Upper lobe of right lung (tissue), 1 donor: Measurements from ENCODE around the gene OR2A5. TPM values are rescaled to one million over a fixed set of nuclear protein-coding genes. Genes with fewer than 3 reads are reported as not detected.

Experiments used
- ATAC-seq: fragments of 200-7000 bp; cut with Tn5 transposase; one replicate; pipeline ENCODE4 v1.9.1; 2020; ENCODE audit warnings: mild to moderate bottlenecking, moderate library complexity
- DNase-seq: peaks from one replicate; pipeline ENCODE4 v3.0.0-alpha.2; 2020
- H3K27ac ChIP-seq: fragments of 200-600 bp; one replicate; pipeline ENCODE4 v1.8.0; 2022
- H3K27me3 ChIP-seq: fragments of 200-600 bp; one replicate; pipeline ENCODE4 v1.8.0; 2022; ENCODE audit warnings: mild to moderate bottlenecking
- H3K36me3 ChIP-seq: fragments of 200-600 bp; one replicate; pipeline ENCODE4 v1.8.0; 2022
- H3K4me1 ChIP-seq: fragments of 200-600 bp; one replicate; pipeline ENCODE4 v1.8.0; 2022
- H3K4me3 ChIP-seq: fragments of 200-600 bp; one replicate; pipeline ENCODE4 v1.8.0; 2022; ENCODE audit warnings: mild to moderate bottlenecking
- H3K9me3 ChIP-seq: fragments of 200-600 bp; one replicate; pipeline ENCODE4 v1.8.0; 2022
- CTCF ChIP-seq: fragments of 200-600 bp; IDR thresholded peaks from one replicate; pipeline ENCODE4 v1.8.0; 2022; ENCODE audit warnings: antibody characterized with exemption
- intact Hi-C: fragments of 100-400 bp; cut with DNase I; formaldehyde crosslinking; loops from one replicate; pipeline ENCODE4 v1.11.0; 2022
- total RNA-seq: library from RNA; stranded (reverse); fragmentation: NEBNext Ultra II Directional; extraction: Animal tissue kit (Norgen Biotek cat#: 25700); gene quantifications from one replicate; pipeline ENCODE4 v1.2.1, GENCODE V29; 2021
- donor health status: DM: no; HTN: yes; CAD: no; lungs with severe emphysema.

The OR2A5 gene
- total RNA-seq, 1 donor from 2014 or later, result not detected

DNA sequence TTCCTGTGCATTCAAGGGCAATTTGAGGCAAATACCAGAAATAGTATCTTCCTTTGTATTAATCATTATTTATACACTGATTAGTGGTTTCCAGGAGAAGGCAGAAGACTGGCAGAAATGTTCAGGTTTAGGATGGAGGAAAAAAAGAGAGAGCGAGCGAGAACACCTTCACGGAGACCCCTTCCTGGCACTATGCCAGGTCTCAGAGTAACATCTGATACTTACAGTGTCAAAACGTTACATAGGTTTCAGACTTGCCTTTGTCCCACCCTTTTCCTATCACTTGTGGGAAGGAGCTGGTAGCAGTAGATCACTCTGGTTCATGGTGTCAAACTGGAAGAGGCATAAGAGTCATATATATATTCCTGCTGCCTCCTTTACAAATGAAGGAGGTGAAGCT lies 38.0 kb downstream of the OR2A5 start:
- H3K36me3 ChIP-seq, result no peaks in the 10 kb centered on the region
- no peak for ATAC-seq
- H3K27me3 ChIP-seq, result no peaks in the 10 kb centered on the region
- no peak overlapping the region for H3K4me3 ChIP-seq
- DNase-seq, result no peak
- H3K27ac ChIP-seq, result no peak overlapping the region
- TF ChIP-seq CTCF, result no peak
- no peaks in the 10 kb centered on the region for H3K4me1 ChIP-seq
- H3K9me3 ChIP-seq, result no peaks in the 10 kb centered on the region
- intact Hi-C loops, result no loop called here

DNA sequence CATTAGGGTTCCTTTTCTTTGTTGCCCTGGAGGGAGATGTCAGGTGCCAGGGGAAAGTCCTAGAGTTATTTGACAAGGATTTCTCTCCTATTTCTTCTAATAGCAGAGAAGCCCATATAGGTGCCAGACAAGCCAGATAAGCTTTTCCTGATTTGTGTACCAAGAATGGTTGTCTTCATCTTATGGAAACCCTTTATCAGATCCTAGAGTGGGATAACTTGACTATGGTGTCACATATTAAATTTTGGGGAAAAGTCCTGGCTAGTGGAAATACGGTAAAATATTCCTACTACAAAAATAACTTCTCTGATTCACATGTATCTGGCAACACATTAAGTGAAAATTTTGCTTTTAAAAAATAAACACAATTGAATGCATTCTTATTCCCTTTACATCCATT lies 38.5 kb downstream of the OR2A5 start:
- no peak for TF ChIP-seq CTCF
- Histone ChIP-seq H3K9me3 (no peaks in the 10 kb centered on the region), H3K36me3 (no peaks in the 10 kb centered on the region), H3K27me3 (no peaks in the 10 kb centered on the region), H3K27ac (no peak overlapping the region), H3K4me3 (no peak overlapping the region), H3K4me1 (no peaks in the 10 kb centered on the region)
- DNase-seq, result no peak
- ATAC-seq, result no peak
- intact Hi-C loops, result no loop called here

GRCh38 chr7:144090667-144091066 lies 41.9 kb downstream of the OR2A5 start:
- intact Hi-C loops, result no loop called here
- Histone ChIP-seq H3K36me3 (no peaks in the 10 kb centered on the region), H3K9me3 (no peaks in the 10 kb centered on the region), H3K4me1 (no peaks in the 10 kb centered on the region), H3K27ac (no peak overlapping the region), H3K4me3 (no peak overlapping the region), H3K27me3 (peaks cover 10% of the 10 kb centered on the region)
- ATAC-seq (no peak), DNase-seq (no peak)
- no peak for TF ChIP-seq CTCF

- no peak for TF ChIP-seq CTCF
- Histone ChIP-seq H3K36me3 (no peaks in the 10 kb centered on the region), H3K4me3 (no peak overlapping the region), H3K27me3 (peaks cover 17% of the 10 kb centered on the region), H3K9me3 (no peaks in the 10 kb centered on the region), H3K27ac (no peak overlapping the region), H3K4me1 (no peaks in the 10 kb centered on the region)
- intact Hi-C loops, result no loop called here
- ATAC-seq (no peak), DNase-seq (no peak)
Observed at GRCh38 chr7:144098776-144099175, 50.0 kb downstream of the OR2A5 start.

DNA sequence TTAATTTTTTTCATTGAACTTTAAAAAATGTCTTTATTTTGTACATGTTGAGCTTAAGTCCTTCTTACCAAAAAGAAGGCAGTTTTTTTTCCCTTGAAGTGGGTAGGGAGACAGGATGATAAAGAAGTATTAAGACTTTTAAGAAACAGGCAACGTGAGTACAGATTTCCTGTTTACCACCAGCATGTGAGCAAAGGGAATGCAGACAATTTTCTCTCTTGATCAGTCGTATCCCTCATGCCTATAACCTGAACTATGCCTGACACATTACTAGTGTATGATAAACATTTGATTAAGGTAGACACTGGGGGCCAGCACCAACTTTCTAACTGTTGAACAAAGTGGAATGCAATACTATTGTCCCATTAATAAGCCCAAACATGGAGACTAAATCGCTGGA lies 51.9 kb downstream of the OR2A5 start:
- intact Hi-C loops, result no loop called here
- no peaks in the 10 kb centered on the region for H3K4me1 ChIP-seq
- DNase-seq, result no peak
- ATAC-seq, result no peak
- no peak overlapping the region for H3K27ac ChIP-seq
- H3K36me3 ChIP-seq, result no peaks in the 10 kb centered on the region
- peaks cover 7% of the 10 kb centered on the region for H3K27me3 ChIP-seq
- no peak for TF ChIP-seq CTCF
- no peak overlapping the region for H3K4me3 ChIP-seq
- no peaks in the 10 kb centered on the region for H3K9me3 ChIP-seq

GRCh38 chr7:144102041-144102440 lies 53.3 kb downstream of the OR2A5 start:
- TF ChIP-seq CTCF, result no peak
- H3K4me1 ChIP-seq, result no peaks in the 10 kb centered on the region
- H3K9me3 ChIP-seq, result no peaks in the 10 kb centered on the region
- intact Hi-C loops, result no loop called here
- no peaks in the 10 kb centered on the region for H3K36me3 ChIP-seq
- no peak overlapping the region for H3K4me3 ChIP-seq
- peak; percentile 71 for ATAC-seq
- no peak for DNase-seq
- no peak overlapping the region for H3K27ac ChIP-seq
- peaks cover 7% of the 10 kb centered on the region for H3K27me3 ChIP-seq
